Fibroblast of lung (primary cell): ENCODE data around the gene ANP32B.

ENCODE experiments used
- EZH2 ChIP-seq: IDR thresholded peaks from 2 replicates; pipeline ENCODE4 v1.5.1; 2012; ENCODE audit warnings: low read length, control low read depth, mild to moderate bottlenecking; ENCODE audit errors: missing control alignments
- TF ChIP-seq, protein P1 (sequence below), 2 donors: IDR thresholded peaks in 1 of 2; conservative IDR thresholded peaks in 1 of 2; 1 replicate in 1 of 2; 2 replicates in 1 of 2; pipeline ENCODE4 v1.5.1; 2011 to 2012; ENCODE audit warnings: low read length in 2 of 2, control low read depth in 1 of 2, inconsistent platforms in 1 of 2, low read depth in 1 of 2, mild to moderate bottlenecking in 1 of 2

DNA sequence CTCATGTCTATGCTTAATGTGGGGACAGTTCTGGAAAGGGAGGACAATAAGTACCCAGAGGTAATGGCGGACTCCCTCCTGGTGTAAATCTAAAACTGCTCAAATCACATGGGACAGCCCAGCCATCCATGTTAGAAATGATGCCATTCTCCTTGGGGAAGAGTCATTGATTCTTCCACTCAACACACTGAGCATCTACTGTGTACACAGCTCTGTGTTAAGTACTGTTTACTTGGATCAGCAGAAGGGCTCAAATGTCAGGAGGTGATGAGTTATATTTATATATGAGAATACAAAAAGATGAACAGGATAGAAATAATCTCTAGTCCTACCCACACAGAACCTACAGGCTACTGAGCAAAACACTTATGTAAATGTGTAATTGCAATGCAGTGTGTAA lies 41.6 kb downstream of the ANP32B start:
- TF ChIP-seq, protein P1, sequence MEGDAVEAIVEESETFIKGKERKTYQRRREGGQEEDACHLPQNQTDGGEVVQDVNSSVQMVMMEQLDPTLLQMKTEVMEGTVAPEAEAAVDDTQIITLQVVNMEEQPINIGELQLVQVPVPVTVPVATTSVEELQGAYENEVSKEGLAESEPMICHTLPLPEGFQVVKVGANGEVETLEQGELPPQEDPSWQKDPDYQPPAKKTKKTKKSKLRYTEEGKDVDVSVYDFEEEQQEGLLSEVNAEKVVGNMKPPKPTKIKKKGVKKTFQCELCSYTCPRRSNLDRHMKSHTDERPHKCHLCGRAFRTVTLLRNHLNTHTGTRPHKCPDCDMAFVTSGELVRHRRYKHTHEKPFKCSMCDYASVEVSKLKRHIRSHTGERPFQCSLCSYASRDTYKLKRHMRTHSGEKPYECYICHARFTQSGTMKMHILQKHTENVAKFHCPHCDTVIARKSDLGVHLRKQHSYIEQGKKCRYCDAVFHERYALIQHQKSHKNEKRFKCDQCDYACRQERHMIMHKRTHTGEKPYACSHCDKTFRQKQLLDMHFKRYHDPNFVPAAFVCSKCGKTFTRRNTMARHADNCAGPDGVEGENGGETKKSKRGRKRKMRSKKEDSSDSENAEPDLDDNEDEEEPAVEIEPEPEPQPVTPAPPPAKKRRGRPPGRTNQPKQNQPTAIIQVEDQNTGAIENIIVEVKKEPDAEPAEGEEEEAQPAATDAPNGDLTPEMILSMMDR (conservative IDR thresholded peaks at IDR 0.05 in 1 of 2, IDR thresholded peaks at IDR 0.05 in 1 of 2; ENCODE audit: low read depth in 1 of 2, low read length in 2 of 2), result no peak
- no peak for TF ChIP-seq EZH2
